Aorta (tissue), 5 donors: ENCODE data around the gene C1QTNF9B. TPM values are rescaled to one million over a fixed set of nuclear protein-coding genes. Genes with fewer than 3 reads are reported as not detected.

Experiments
- ATAC-seq: fragments of 200-7000 bp; cut with Tn5 transposase; one replicate; pipeline ENCODE4 v1.9.1; 2022; ENCODE audit warnings: moderate library complexity; ENCODE audit not compliant: low FRiP score
- DNase-seq, 2 donors: peaks; one replicate each; pipeline ENCODE4 v3.0.0-alpha.2; 2020
- H3K27ac ChIP-seq, 2 donors: one replicate each; pipeline ENCODE4 v1.5.1; 2013; ENCODE audit warnings: low read length in 2 of 2, mild to moderate bottlenecking in 2 of 2, moderate library complexity in 2 of 2, control low read depth in 1 of 2, inconsistent platforms in 1 of 2, low read depth in 1 of 2
- H3K27me3 ChIP-seq, 2 donors: one replicate each; pipeline ENCODE4 v1.6.1; 2013; ENCODE audit warnings: control low read depth in 1 of 2, low read length in 1 of 2, mild to moderate bottlenecking in 1 of 2, moderate library complexity in 1 of 2; ENCODE audit not compliant: insufficient read depth in 2 of 2, control insufficient read depth in 1 of 2
- H3K36me3 ChIP-seq, 2 donors: one replicate each; pipeline ENCODE4 v1.6.1; 2013; ENCODE audit warnings: control low read depth in 1 of 2, low read length in 1 of 2, mild to moderate bottlenecking in 1 of 2; ENCODE audit not compliant: insufficient read depth in 2 of 2, control insufficient read depth in 1 of 2
- H3K4me1 ChIP-seq, 2 donors: one replicate each; pipeline ENCODE4 v1.6.1; 2013; ENCODE audit warnings: low read length in 2 of 2, control low read depth in 1 of 2, mild to moderate bottlenecking in 1 of 2, moderate library complexity in 1 of 2; ENCODE audit not compliant: insufficient read depth in 2 of 2, control insufficient read depth in 1 of 2
- H3K4me3 ChIP-seq, 2 donors: one replicate each; pipeline ENCODE4 v1.5.1; 2013; ENCODE audit warnings: low read length in 2 of 2, control low read depth in 1 of 2, mild to moderate bottlenecking in 1 of 2
- H3K9me3 ChIP-seq: one replicate; pipeline ENCODE4 v1.6.1; 2013; ENCODE audit warnings: mild to moderate bottlenecking, low read length; ENCODE audit not compliant: control insufficient read depth
- WGBS, 2 donors: extraction: QIAGEN DNeasy Blood & Tissue Kit; methylation state at CpG; one replicate each; pipeline ENCODE4 v1.1.7; 2013; 5-methylcytosine and 5-hydroxymethylcytosine counted together
- intact Hi-C, 2 donors: fragments of 100-400 bp; cut with DNase I; formaldehyde crosslinking; loops; one replicate each; pipeline versions ENCODE4 v1.14.2 to v1.15.0; 2022
- polyA plus RNA-seq, 2 donors: library from polyadenylated mRNA; stranded (reverse); fragments of 200-250 nt; gene quantifications; one replicate each; pipeline ENCODE4 v1.2.3, GENCODE V29; 2013
- total RNA-seq, 2 donors: library from RNA; stranded (reverse); fragmentation: NEBNext Ultra II Directional; extraction: Animal tissue kit (Norgen Biotek cat#: 25700); gene quantifications; one replicate each; pipeline ENCODE4 v1.2.1, GENCODE V29; 2021
- donor health status: healthy with polysubstance abuse.
- donor health status: Bipolar disorder and iron deficiency.
- donor health status: DM: no; HTN: no; CAD: no.
- donor health status: DM: no; HTN: no; CAD: no.
- donor health status: DM: yes; HTN: yes; CAD: no.

The C1QTNF9B gene
- total and polyA plus RNA-seq, 4 donors: 0.93 TPM; not detected in 3

DNA sequence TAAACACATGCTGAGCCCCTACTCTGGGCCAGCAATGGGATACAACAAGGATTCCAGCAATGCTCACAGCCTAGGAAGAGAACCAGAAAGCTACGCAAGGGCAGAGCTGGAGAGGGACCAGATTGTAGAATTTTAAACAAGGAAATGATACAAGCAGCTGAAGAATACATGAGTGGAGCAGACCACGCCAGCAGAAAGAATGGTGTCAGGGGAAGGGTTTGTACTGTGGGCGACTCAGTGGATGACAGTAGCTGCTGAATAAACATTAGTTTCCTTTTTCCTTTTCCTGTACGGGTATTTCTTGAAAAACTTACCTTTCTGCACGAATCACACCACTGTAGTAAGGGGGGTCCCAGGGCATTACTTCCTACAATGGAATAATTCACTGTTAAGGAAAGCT lies 38.8 kb downstream of the C1QTNF9B start:
- intact Hi-C loops: no loop called here
- DNase-seq: no peak
- H3K27ac ChIP-seq: no peak overlapping the region
- WGBS, 2 donors: 90 to 94% methylated on average over 5 of the region's 5 CpGs
- no peak for ATAC-seq
- H3K4me3 ChIP-seq: no peak overlapping the region
- no peaks in the 10 kb centered on the region for H3K9me3 ChIP-seq
- H3K27me3 ChIP-seq: no peaks in the 10 kb centered on the region
- no peaks in the 10 kb centered on the region for H3K4me1 ChIP-seq
- peaks cover 2 to 3% of the 10 kb centered on the region in 2 donors for H3K36me3 ChIP-seq

DNA sequence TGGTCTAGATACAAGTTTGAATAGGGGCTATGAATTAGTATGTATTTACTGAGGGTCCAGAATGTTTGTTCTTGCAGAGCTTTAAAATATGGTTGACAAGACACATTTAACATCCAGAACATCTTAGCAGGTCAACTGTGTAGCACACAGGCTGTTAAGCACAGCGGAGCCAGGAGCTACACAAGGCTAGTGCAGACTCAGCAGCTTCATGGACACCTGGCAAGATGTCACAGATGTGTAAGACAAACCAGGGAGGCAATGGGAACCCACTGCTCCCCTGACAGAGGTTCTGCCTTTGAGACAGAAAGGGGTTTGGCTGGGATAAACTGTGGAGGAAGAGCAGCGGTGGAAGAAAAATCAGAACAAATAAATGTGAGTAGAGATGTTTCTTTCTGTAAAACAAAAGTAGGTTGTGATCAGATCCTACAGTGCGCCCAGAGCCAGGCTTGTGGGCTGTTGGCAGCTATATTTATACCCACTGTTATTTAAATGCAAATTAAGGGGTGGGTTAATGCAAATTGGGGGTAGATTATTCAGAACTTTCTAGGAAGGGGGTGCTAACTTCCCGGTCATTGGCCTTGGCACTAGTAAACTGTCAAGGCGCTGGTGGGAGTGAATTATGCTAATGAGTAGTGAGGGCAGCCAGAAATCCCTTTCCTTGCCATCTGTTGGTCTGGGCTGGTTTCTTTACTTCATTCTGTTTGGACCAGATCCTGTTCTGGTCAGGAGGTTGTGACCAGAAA lies 41.1 kb downstream of the C1QTNF9B start:
- no peaks in the 10 kb centered on the region for H3K9me3 ChIP-seq
- peaks cover 0 to 2% of the 10 kb centered on the region in 2 donors for H3K36me3 ChIP-seq
- intact Hi-C loops: no loop called here
- no peak for DNase-seq
- WGBS, 2 donors: 79 to 89% methylated on average over 5 of the region's 5 CpGs
- H3K27ac ChIP-seq: no peak overlapping the region
- no peak for ATAC-seq
- H3K4me3 ChIP-seq: no peak overlapping the region
- H3K4me1 ChIP-seq: no peaks in the 10 kb centered on the region
- H3K27me3 ChIP-seq: no peaks in the 10 kb centered on the region

DNA sequence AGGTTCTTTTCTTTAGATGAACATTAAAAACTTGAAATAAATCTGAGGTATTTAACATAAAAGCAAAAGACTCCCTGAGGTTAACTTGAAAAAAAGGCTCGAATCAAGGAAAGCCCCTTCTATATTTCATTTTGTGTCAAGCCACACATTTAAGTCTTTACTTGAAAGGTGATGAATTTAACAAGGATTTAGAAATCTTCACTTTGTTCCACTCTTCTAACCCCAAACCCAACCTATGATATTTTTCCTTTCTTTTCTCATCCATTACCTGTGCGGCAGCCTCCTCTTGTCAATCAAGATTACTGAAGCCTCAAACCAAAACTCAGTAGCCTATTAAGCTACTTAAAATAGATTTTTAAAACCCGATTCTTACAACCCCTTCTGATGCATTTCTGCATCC lies 41.9 kb downstream of the C1QTNF9B start:
- 92 to 93% methylated on average over 3 of the region's 3 CpGs for WGBS, 2 donors
- ATAC-seq (no peak), DNase-seq (no peak)
- Histone ChIP-seq H3K27ac (no peak overlapping the region), H3K9me3 (no peaks in the 10 kb centered on the region), H3K36me3 (peaks cover 0 to 2% of the 10 kb centered on the region in 2 donors), H3K4me3 (no peak overlapping the region), H3K27me3 (no peaks in the 10 kb centered on the region), H3K4me1 (no peaks in the 10 kb centered on the region)
- intact Hi-C loops: no loop called here

DNA sequence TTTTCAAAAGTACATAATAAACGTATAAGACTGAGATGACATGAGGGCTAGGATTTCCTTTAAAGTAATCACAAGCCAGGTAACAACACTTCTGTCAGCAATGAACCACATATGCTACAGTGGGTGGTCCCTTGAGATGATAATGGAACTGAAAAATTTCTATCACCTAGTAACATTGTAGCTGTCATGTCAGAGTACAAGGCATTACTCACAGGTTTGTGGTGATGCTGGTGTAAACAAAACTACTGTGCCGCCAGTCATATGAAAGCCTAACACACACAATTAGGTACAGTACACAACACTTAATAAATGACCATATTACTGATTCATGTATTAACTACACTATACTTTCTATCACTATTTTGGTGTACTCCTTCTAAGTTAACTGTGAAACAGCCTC lies 45.0 kb downstream of the C1QTNF9B start:
- no peak for DNase-seq
- no peak for ATAC-seq
- no peak overlapping the region for H3K27ac ChIP-seq
- no peaks in the 10 kb centered on the region for H3K27me3 ChIP-seq
- H3K36me3 ChIP-seq: no peaks in the 10 kb centered on the region
- no peak overlapping the region for H3K4me3 ChIP-seq
- 50% methylated on average over 2 of the region's 2 CpGs for WGBS, 2 donors
- no peaks in the 10 kb centered on the region for H3K4me1 ChIP-seq
- intact Hi-C loops: no loop called here
- H3K9me3 ChIP-seq: no peaks in the 10 kb centered on the region

DNA sequence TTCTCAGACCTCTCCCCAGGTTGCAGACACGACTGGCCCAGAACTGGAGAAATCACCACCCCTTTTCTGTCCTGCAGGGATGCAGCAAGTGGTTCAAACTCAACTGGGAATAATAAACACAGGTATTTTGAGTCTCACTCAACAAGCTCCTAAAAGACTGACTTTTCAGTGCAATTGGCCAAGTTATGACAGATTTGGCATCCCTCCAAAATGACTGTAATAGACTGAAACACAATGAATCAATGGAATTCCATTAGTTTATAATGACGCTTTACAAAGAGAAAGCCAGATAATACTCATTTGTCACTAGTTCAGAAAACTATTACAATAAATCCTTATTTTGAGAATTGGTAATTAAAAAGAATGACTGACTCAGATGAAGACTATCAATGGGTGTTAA lies 46.2 kb downstream of the C1QTNF9B start:
- no peak for ATAC-seq
- no peaks in the 10 kb centered on the region for H3K27me3 ChIP-seq
- no peaks in the 10 kb centered on the region for H3K4me1 ChIP-seq
- DNase-seq: no peak
- intact Hi-C loops: no loop called here
- 66 to 76% methylated on average over 2 of the region's 2 CpGs for WGBS, 2 donors
- no peak overlapping the region for H3K4me3 ChIP-seq
- no peak overlapping the region for H3K27ac ChIP-seq
- no peaks in the 10 kb centered on the region for H3K9me3 ChIP-seq
- peaks cover 0 to 4% of the 10 kb centered on the region in 2 donors for H3K36me3 ChIP-seq

DNA sequence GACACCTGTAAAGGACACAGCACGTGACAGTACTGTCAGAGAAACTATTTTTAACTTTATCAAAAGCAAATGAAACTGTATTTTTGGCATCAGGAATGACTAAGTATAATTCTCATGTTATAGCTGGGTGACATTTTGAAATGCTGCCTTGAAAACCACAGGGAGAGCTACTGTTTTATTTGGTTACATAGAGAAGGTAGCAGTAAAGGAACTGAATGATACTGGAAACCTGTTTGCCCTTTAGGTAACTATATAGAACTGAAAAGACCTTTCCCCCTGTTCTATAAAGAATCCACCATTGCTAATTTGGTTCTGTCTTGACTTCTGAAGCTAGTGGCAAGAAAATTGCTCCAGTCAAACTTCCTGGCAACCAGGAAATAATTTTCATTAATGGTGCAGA lies 47.2 kb downstream of the C1QTNF9B start:
- ATAC-seq (no peak), DNase-seq (no peak)
- Histone ChIP-seq H3K4me1 (no peaks in the 10 kb centered on the region), H3K27ac (no peak overlapping the region), H3K36me3 (peaks cover 0 to 4% of the 10 kb centered on the region in 2 donors), H3K9me3 (no peaks in the 10 kb centered on the region), H3K4me3 (no peak overlapping the region), H3K27me3 (no peaks in the 10 kb centered on the region)
- intact Hi-C loops: no loop called here
- 96 to 97% methylated on average over 1 of the region's 1 CpG for WGBS, 2 donors

DNA sequence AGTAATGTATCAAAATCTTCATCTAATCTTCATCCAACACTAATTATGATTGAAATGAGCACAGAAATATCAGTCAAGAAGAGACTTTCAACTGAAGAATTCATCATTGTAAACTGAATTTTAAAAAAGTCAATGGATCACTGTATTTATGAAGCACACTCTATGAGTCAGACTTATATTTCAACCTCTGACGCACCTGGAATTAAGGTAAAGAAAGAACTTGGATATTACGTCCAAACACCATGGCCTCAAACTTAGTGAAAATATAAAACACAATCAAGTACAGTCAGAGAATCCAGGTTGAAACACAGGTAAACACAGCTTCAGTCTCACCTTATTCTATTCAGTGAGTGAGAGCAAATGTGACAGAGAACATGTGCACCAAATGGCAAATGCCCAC lies 47.6 kb downstream of the C1QTNF9B start:
- no peak for DNase-seq
- Histone ChIP-seq H3K4me3 (no peak overlapping the region), H3K4me1 (no peaks in the 10 kb centered on the region), H3K9me3 (no peaks in the 10 kb centered on the region), H3K36me3 (peaks cover 0 to 4% of the 10 kb centered on the region in 2 donors), H3K27me3 (no peaks in the 10 kb centered on the region), H3K27ac (no peak overlapping the region)
- ATAC-seq: no peak
- intact Hi-C loops: no loop called here
- 96 to 99% methylated on average over 2 of the region's 2 CpGs for WGBS, 2 donors

DNA sequence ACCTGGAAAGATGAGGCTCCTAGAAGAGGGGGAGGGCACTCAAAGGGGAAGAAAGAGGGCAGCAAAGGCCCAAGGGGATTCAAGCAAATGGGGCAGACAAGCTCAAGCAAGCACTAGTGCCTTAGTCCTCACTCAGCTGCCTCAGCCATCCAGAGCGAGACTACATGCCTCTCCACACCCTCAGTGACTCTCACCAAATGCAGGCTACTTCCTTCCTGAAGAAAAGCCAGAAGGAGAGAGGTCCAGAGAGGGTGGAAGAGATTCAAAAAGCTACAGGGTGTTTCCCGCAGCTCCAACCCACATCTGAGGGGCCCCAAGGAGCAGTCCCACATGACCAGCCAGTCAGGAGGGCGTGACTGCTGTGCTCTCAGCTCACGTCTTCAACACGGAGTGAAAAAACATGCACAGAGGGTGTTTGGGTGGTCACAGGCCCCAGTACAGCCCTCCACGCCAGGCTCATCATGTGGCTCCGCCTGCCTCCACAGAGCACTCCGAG lies 48.6 kb downstream of the C1QTNF9B start:
- H3K27me3 ChIP-seq: no peaks in the 10 kb centered on the region
- H3K36me3 ChIP-seq: peaks cover 0 to 4% of the 10 kb centered on the region in 2 donors
- H3K9me3 ChIP-seq: no peaks in the 10 kb centered on the region
- intact Hi-C loops: no loop called here
- ATAC-seq: no peak
- WGBS, 2 donors: 83 to 89% methylated on average over 7 to 8 of the region's 8 CpGs
- no peaks in the 10 kb centered on the region for H3K4me1 ChIP-seq
- DNase-seq: no peak
- H3K27ac ChIP-seq: no peak overlapping the region
- H3K4me3 ChIP-seq: no peak overlapping the region

DNA sequence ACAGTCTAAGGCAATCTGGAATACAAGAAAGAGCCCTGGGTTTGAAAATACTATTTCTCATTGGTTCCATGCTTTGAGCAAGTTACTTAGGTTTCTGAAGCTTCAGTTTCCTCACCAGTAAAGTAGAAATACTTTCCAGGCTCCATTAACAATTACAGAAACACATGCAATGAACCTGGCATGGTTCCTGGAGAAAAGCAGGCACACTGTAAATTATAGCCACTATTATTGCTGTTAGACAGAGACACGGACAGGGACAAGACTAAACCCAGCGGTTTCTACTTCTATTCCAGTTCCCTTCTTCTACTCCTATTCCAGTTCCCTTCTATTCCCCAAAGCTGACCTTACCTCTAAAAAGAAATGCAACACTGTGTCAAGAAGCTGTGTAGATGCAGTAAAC lies 49.3 kb downstream of the C1QTNF9B start:
- intact Hi-C loops: no loop called here
- Histone ChIP-seq H3K4me1 (no peaks in the 10 kb centered on the region), H3K27me3 (no peaks in the 10 kb centered on the region), H3K36me3 (peaks cover 0 to 4% of the 10 kb centered on the region in 2 donors), H3K27ac (no peak overlapping the region), H3K4me3 (no peak overlapping the region), H3K9me3 (no peaks in the 10 kb centered on the region)
- DNase-seq (no peak), ATAC-seq (no peak)
- 76 to 80% methylated on average over 2 of the region's 2 CpGs for WGBS, 2 donors
